ENCODE measurements around the gene TET1.

The TET1 gene

DNA sequence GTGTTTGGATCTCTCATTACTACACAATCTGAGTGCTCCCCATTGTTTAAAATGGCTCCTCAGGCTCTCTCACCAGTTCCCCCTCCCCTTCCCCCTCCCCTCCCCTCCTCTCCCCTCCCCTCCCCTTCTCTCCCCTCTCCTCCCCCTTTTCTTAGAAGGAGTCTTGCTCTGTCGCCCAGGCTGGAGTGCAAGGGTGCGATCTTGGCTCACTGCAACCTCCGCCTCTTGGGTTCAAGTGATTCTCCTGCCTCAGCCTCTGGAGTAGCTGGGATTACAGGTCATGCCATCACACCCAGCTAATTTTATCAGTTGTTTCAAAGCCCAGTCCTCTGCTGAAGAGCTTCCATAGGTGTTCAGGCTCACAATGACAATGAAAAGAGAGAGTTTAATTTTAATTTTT lies 157.3 kb downstream of the TET1 start:
- DNase-seq (ENCODE audit: low read depth in 1 of 2, low spot score in 1 of 2), result no peak

DNA sequence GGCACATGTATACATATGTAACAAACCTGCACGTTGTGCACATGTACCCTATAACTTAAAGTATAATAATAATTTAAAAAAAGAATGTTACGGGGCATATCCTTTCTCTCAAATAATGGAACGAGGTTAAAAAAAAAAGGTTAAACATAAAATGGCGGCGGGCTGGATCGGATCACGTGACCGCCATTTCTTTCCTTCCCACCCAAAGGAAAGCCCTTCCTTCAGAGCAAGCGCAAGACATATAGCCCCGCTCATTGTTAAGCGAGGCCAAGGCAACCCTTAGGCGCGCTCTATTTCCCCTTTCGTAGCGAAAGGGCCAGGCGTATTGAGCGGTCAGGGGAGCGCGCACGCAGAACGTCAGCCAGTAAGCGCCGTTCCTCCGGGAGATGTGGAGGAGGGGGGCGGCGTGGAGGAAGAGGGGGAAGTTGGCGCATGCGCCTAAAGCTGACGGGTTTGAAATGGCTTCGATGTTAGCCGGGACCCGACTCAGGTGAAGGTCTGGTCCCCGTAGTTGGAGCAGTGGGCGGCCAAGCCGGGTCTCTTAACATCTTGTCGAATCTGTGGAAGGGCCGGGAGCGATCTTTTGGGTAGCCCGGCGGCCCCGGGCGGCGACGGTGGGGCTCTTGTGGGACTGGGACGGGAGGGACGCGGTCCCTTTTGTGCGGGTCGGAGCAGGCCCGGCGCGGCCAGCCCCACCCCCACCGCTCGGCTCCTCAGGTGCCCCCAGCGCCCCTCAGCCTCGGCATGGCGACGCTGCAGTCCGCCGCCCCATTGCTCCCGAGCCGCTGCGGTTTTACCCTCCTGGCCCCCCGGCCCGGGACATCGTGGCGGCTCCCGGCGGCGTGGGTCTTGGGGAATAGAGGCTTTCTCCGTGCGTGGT lies 160.9 kb downstream of the TET1 start, which contains the start of gene CCAR1:
CCAR1 (plus strand) TSS at position 447 of the 880 bp plus-strand sequence. CDS start 1,266 bp downstream, outside the sequence.
- peak within 1 kb of the TSS; percentile 57 for H3K4me3 ChIP-seq (replicated peaks; ENCODE audit: insufficient read depth, low read length)
- no peaks in the 10 kb centered on the region for H3K27me3 ChIP-seq (ENCODE audit: insufficient read depth, poor library complexity, severe bottlenecking)
- TF ChIP-seq, protein P1, sequence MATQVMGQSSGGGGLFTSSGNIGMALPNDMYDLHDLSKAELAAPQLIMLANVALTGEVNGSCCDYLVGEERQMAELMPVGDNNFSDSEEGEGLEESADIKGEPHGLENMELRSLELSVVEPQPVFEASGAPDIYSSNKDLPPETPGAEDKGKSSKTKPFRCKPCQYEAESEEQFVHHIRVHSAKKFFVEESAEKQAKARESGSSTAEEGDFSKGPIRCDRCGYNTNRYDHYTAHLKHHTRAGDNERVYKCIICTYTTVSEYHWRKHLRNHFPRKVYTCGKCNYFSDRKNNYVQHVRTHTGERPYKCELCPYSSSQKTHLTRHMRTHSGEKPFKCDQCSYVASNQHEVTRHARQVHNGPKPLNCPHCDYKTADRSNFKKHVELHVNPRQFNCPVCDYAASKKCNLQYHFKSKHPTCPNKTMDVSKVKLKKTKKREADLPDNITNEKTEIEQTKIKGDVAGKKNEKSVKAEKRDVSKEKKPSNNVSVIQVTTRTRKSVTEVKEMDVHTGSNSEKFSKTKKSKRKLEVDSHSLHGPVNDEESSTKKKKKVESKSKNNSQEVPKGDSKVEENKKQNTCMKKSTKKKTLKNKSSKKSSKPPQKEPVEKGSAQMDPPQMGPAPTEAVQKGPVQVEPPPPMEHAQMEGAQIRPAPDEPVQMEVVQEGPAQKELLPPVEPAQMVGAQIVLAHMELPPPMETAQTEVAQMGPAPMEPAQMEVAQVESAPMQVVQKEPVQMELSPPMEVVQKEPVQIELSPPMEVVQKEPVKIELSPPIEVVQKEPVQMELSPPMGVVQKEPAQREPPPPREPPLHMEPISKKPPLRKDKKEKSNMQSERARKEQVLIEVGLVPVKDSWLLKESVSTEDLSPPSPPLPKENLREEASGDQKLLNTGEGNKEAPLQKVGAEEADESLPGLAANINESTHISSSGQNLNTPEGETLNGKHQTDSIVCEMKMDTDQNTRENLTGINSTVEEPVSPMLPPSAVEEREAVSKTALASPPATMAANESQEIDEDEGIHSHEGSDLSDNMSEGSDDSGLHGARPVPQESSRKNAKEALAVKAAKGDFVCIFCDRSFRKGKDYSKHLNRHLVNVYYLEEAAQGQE (IDR thresholded peaks at IDR 0.05; ENCODE audit: insufficient replicate concordance, low read depth), result peak; percentile 30
- TF ChIP-seq POLR2AphosphoS5 (IDR thresholded peaks at IDR 0.05; ENCODE audit: low read depth) (peak; percentile 80; the same call in 1 of the 2 replicates), GABPA (IDR thresholded peaks at IDR 0.05; ENCODE audit: low read depth) (0 out of 2 replicates have a peak, but pooled peaks have one; percentile 13), CTCF (IDR thresholded peaks at IDR 0.05; ENCODE audit: insufficient read depth, low read length) (no peak), SPI1 (IDR thresholded peaks at IDR 0.05; ENCODE audit: borderline replicate concordance, low read depth) (peak; percentile 47; the same call in 1 of the 2 replicates)
- peak; percentile 96 to 99 for DNase-seq (ENCODE audit: low read depth in 1 of 2, low spot score in 1 of 2)
- peak within 1 kb of the TSS; percentile 97 for H3K27ac ChIP-seq (replicated peaks)

More for the DNA sequence above, 157.3 kb downstream of the TET1 start:
- H3K4me3 ChIP-seq (replicated peaks; ENCODE audit: insufficient read depth, low read length), result no peak overlapping the region
- no peak overlapping the region for H3K27ac ChIP-seq (replicated peaks)
- TF ChIP-seq SPI1 (IDR thresholded peaks at IDR 0.05; ENCODE audit: borderline replicate concordance, low read depth) (no peak), GABPA (IDR thresholded peaks at IDR 0.05; ENCODE audit: low read depth) (no peak), CTCF (IDR thresholded peaks at IDR 0.05; ENCODE audit: insufficient read depth, low read length) (no peak), POLR2AphosphoS5 (IDR thresholded peaks at IDR 0.05; ENCODE audit: low read depth) (no peak)
- TF ChIP-seq, protein P1 (IDR thresholded peaks at IDR 0.05; ENCODE audit: insufficient replicate concordance, low read depth), result no peak
- H3K27me3 ChIP-seq (ENCODE audit: insufficient read depth, poor library complexity, severe bottlenecking), result no peaks in the 10 kb centered on the region

DNA sequence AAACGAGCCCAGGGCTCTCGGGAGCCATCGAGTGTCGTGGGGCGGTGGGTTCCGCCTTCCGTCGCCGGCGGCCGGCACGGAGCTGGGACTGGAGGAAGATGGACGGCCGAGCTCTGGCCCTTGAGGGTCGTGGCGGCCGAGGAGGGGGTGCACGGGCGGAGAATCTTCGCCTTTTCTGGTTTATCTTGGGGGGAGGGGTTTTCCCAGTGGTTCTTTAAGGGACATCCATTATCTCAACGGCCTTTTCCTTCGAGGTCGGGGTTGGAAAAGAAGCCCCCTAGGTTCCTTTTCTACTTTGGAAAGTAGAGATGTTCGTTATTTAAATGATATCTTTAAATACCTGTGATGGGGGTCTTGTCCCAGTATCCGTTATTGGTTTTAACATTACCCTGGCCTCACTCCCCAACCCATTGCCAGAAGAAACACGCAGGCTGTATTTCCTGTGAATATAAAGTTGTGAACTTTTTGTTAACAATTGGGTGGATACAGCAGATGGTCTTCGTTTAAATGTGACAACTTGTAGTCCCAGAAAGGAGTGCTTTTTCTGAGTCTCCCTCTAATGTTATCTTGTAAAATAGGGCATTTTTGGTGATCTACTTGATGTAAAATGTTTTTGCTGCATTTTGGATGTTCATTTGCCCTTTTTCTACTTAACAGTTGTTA lies 161.7 kb downstream of the TET1 start:
- DNase-seq (ENCODE audit: low read depth in 1 of 2, low spot score in 1 of 2), result peak in 1 of 2 experiments; percentile 17
- H3K27me3 ChIP-seq (ENCODE audit: insufficient read depth, poor library complexity, severe bottlenecking), result no peaks in the 10 kb centered on the region
- TF ChIP-seq POLR2AphosphoS5 (IDR thresholded peaks at IDR 0.05; ENCODE audit: low read depth), result no peak
- TF ChIP-seq GABPA (IDR thresholded peaks at IDR 0.05; ENCODE audit: low read depth), result no peak
- TF ChIP-seq SPI1 (IDR thresholded peaks at IDR 0.05; ENCODE audit: borderline replicate concordance, low read depth), result no peak
- TF ChIP-seq, protein P1 (IDR thresholded peaks at IDR 0.05; ENCODE audit: insufficient replicate concordance, low read depth), result no peak
- TF ChIP-seq CTCF (IDR thresholded peaks at IDR 0.05; ENCODE audit: insufficient read depth, low read length), result no peak
- H3K4me3 ChIP-seq (replicated peaks; ENCODE audit: insufficient read depth, low read length), result peak overlapping the region; percentile 57
- H3K27ac ChIP-seq (replicated peaks), result peak overlapping the region; percentile 97

Measured in HL-60 (cell line).